GM12892 (cell line): Measurements from ENCODE around the gene AP1B1.

Experiments
- DNase-seq: peaks from one replicate; pipeline ENCODE4 v3.0.0; 2011; ENCODE audit not compliant: insufficient read length
- FAIRE-seq: peaks from 2 replicates; lab custom pipeline; 2011; peaks lifted over from hg19 to GRCh38; lab: Jason Lieb, UNC
- POLR2A ChIP-seq: IDR thresholded peaks from 2 replicates; pipeline ENCODE4 v1.6.1; 2011; ENCODE audit warnings: low read depth, low read length, control low read depth
- POLR2AphosphoS5 ChIP-seq: IDR thresholded peaks from 2 replicates; pipeline ENCODE4 v1.6.1; 2011; ENCODE audit warnings: low read depth, low read length, control low read depth
- TAF1 ChIP-seq: IDR thresholded peaks from 2 replicates; pipeline ENCODE4 v1.6.1; 2011; ENCODE audit warnings: low read depth, mild to moderate bottlenecking, control low read depth, low read length, borderline replicate concordance

Gene AP1B1

GRCh38 chr22:29327089-29327764 lies 61.1 kb downstream of the AP1B1 start:
- DNase-seq (no peak), FAIRE-seq (no peak)
- no peak for TF ChIP-seq TAF1
- no peak for TF ChIP-seq POLR2AphosphoS5
- TF ChIP-seq POLR2A = no peak

DNA sequence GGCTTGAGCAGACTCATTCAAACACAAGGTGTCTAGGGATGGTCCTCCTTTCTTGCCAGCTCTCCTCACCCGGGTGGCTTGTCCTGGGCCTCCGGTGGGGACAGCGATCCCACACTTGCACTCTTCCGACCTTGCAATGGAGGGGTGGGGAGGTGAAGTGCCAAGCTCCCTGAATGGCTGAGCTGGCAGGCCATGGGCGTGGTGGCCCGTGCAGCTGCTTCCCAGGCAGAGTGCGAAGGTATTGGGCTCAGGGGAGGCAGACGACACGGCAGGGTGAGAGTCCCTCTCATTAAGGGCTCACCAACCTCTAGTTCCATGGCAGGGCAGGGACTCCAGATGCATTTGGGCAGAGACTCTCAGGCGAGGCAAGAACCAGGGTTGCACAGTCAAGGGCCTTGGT lies 61.9 kb downstream of the AP1B1 start:
- FAIRE-seq (no peak), DNase-seq (no peak)
- no peak for TF ChIP-seq POLR2AphosphoS5
- no peak for TF ChIP-seq TAF1
- TF ChIP-seq POLR2A = no peak

DNA sequence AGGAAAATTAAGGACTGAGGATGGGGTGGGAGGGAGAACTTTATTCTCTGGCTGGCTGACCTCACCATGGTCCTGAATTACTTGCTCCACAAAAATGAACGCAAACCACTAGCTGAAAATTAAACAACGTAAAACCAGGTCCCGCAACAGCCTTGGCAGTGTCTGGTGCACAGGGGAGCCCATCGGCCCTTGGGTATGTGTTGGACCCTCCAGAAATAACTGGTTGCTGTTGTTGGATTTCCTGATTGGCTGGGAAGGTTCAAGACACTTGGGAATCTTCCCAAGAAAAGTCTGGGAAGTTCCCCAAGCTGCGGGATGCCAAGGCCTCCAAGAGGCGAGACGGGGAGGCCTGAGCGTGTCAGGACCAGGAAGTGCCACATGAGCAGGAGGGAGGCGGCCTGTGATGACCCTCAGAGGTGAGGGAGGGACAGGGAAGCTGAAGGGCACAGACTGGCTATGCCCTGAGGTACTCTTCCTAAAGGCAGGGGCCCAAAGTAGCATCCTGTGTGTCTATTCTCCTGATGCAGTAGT lies 62.5 kb downstream of the AP1B1 start:
- no peak for DNase-seq
- no peak for FAIRE-seq
- no peak for TF ChIP-seq TAF1
- TF ChIP-seq POLR2AphosphoS5 = no peak
- no peak for TF ChIP-seq POLR2A

GRCh38 chr22:29325356-29325755 lies 63.0 kb downstream of the AP1B1 start:
- TF ChIP-seq POLR2AphosphoS5 (no peak), TAF1 (no peak), POLR2A (no peak)
- no peak for DNase-seq
- FAIRE-seq = no peak

DNA sequence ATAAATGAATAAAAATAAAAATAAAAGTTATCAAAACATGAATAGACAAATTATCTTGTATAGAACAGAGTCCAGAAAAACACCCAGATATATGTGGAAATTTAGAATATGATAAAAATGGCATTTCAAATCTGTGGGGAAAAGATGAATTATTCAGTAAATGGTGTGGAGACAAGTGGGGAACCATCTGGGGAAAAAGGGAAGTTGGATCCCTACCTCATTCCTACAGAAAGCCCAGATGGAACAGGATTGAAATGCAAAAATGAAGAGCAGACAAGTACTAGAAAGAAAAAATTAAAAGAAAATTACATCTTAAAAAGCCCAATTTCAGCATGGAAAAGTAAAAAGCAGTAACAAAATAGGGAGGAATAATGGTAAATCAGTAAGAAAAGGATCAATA lies 64.7 kb downstream of the AP1B1 start:
- no peak for DNase-seq
- TF ChIP-seq TAF1 (no peak), POLR2AphosphoS5 (no peak), POLR2A (no peak)
- no peak for FAIRE-seq

- TF ChIP-seq TAF1 (no peak), POLR2A (no peak), POLR2AphosphoS5 (no peak)
- FAIRE-seq = no peak
- no peak for DNase-seq
Measured at GRCh38 chr22:29320546-29320945, 67.8 kb downstream of the AP1B1 start.

DNA sequence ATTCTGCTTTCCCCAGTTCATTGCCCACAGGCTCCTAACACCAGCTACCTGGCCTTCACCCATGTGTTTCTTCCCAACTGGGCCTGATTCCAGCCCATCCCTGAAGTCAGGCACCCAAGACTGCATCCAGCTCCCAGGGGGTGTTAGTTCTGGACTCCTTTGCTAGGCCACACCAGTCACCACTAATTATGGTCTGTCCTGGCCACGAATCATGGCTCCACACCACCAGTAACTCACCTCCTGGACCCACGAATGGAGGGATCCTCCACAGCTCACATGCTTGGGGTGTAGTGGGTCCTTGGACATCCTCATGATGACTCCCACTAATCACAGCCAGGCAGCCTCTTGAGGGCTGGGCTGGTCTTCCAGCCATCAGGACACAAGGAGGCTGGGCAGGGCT lies 69.3 kb downstream of the AP1B1 start:
- FAIRE-seq = no peak
- DNase-seq = no peak
- TF ChIP-seq POLR2A = no peak
- no peak for TF ChIP-seq TAF1
- no peak for TF ChIP-seq POLR2AphosphoS5

DNA sequence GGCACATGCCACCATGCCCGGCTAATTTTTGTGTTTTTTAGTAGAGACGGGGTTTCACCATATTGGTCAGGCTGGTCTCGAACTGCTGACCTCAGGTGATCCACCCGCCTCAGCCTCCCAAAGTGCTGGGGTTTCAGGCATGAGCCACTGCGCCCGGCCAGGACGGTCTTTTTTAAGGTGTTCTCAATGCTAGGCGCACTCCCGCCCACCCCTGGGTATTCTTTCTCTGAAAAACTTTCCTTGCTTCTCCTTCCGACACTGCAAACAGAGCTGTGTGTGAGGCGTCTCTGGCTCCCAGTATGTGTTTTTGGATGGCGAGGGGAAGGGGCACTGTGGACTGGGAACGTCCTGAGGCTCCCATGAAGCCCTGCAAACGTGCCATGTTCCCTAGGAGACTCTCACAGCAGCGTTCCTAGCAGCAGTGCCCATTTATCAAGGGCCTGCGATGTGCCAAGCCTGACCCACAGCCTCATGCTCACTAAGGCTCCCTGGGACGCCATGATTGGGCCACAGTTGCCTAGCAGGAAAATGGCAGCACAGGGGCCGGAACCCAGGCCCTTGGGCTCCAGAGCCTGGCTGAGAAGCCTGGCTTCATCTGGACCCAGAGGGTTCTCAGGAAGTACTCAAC lies 70.4 kb downstream of the AP1B1 start:
- FAIRE-seq (no peak), DNase-seq (no peak)
- TF ChIP-seq POLR2AphosphoS5 (no peak), TAF1 (no peak), POLR2A (no peak)

- DNase-seq = no peak
- TF ChIP-seq TAF1 (no peak), POLR2A (no peak), POLR2AphosphoS5 (no peak)
- FAIRE-seq = no peak
Measured at GRCh38 chr22:29316141-29316828, 72.1 kb downstream of the AP1B1 start.

- DNase-seq (peak; percentile 50), FAIRE-seq (no peak)
- no peak for TF ChIP-seq POLR2A
Measured at GRCh38 chr22:29315286-29316140, 72.9 kb downstream of the AP1B1 start, which contains the start of gene RASL10A. TSS of gene RASL10A (minus strand) at chr22:29315697. CDS start at chr22:29315246, 451 bp downstream.
